ENCODE data around the gene AIDA.
"Not testable (repeated sequence)": the region's sequence is repeated elsewhere in the genome, so short reads cannot be mapped to it uniquely, and the experiment has no call there.

The AIDA gene

DNA sequence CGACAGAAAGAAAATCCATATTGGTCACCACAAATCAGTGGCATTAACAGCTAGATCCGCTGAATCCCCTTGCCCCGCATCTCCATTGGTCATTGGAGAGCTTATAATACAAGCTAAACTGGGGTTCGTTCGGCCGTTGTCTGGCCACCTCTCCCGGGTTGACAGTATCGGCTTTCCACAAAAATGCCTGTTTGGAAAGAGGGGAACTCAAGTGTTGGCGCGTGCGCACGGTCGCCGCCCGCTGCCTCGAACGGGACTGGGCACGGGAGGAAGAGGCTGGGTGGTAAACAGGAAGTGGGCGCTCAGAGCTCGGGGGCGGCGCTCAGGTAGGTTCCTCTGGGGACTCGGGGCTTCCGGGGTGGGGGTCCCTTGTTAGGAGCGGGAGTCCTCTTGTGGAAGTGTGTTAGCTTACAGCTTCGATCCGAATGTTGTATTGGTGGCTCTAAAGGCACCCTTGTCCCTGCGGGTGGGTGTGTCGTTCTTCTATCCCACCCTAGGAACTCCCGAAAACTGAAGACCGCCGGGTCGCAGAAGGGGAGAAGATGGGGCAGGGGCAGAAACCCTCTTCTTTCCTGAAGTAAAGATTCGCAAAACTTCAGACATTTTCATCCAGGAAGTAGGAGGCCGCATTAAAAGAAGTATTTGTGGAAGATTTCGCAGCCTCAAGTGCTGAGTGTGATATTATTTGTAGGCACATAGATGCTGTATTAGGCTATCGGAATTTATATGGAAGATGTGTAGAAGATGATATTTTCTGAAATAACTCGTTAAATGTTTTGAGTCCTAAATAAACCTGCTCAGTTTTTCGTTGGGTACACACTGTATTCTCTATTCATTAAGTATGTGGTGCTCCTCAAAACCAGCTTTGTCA is 1.0 kb upstream of the AIDA start:
- in situ Hi-C loops (cut with MboI; ENCODE audit: low sequenced_read_pairs), result no loop called here

- in situ Hi-C loops (cut with MboI; ENCODE audit: low sequenced_read_pairs), result no loop called here
These were observed 705 bp downstream of the AIDA start for GRCh38 chr1:222711319-222712252.

- in situ Hi-C loops (cut with MboI; ENCODE audit: low sequenced_read_pairs), result no loop called here
These were observed 2.6 kb downstream of the AIDA start for GRCh38 chr1:222709700-222710153.

DNA sequence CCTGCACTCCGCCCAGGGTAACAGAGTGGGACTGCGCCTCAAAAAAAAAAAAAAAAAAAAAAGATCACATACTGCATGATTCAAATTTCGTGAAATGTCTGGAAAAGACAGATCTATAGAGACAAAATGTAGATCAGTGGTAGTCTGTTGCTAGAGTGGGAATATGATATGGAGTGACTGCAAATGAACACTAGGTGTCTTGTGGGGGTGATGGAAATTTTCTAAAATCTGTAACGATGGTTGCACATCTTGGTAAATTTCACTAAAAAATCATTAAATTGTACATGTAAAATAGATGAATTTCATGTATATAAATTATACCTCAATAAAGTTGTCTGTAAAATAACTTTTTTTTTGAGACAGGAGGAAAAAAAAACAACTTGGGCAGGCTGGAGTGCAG is 5.5 kb downstream of the AIDA start:
- in situ Hi-C loops (cut with MboI; ENCODE audit: low sequenced_read_pairs), result no loop called here

DNA sequence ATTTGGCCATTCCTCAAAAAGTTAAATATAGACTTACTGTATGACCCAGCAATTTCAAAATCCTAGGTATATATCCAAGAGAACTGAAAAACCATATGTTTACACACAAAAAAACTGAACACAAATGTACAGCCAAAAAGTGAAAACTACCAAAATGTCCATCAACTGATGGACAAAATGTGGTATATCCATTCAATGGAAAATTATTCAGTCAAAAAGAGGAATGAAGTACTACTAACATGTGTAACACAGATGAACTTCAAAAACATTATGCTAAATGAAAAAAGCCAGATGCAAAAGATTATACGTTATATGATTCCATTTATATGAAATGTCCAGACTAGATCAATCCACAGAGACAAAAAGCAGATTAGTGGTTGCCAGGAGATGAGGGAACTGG is 8.0 kb downstream of the AIDA start:
- in situ Hi-C loops (cut with MboI; ENCODE audit: low sequenced_read_pairs), result no loop called here

DNA sequence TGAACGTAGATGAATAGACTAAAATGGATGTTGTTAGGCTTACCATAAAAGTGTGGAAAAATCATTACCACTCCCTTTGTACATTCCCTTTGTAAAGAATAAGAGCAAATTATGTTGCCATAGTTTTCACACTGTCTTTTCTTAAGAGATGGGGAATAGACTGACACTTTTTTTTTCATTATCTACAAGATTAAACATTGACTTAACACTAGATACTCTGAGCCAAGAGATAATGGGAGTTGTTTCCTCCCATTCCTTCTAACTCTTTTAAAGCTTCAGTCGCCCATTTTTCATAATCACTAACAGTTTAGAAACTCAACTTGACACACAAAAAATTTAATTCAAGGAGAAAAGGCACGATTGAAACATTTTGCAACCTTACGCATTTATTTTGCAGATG is 10.1 kb downstream of the AIDA start:
- in situ Hi-C loops (cut with MboI; ENCODE audit: low sequenced_read_pairs), result no loop called here

- in situ Hi-C loops (cut with MboI; ENCODE audit: low sequenced_read_pairs), result no loop called here
These were observed 14.5 kb downstream of the AIDA start for GRCh38 chr1:222697826-222698225.

GRCh38 chr1:222697203-222697602 is 15.1 kb downstream of the AIDA start:
- in situ Hi-C loops (cut with MboI; ENCODE audit: low sequenced_read_pairs), result no loop called here

DNA sequence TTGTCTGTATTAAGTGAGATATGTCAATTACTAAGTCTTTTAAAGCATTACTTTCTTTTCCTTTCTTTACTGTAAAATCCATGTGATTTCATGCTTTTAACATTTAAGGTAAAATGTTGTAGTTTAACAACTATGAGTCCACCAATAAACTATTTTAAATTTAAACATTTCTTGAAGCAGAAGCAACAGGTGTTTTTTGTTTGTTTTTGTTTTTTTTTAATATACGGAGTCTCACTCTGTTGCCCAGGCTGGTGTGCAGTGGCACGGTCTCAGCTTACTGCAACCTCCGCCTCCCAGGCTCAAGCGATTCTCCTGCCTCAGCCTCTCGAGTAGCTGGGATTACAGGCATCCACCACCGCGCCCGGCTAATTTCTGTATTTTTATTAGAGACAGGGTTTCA is 15.6 kb downstream of the AIDA start:
- in situ Hi-C loops (cut with MboI; ENCODE audit: low sequenced_read_pairs), result no loop called here

GRCh38 chr1:222694927-222695326 is 17.4 kb downstream of the AIDA start:
- in situ Hi-C loops (cut with MboI; ENCODE audit: low sequenced_read_pairs), result no loop called here

- in situ Hi-C loops (cut with MboI; ENCODE audit: low sequenced_read_pairs), result no loop called here
These were observed 21.3 kb downstream of the AIDA start for GRCh38 chr1:222691016-222691415.

- in situ Hi-C loops (cut with MboI; ENCODE audit: low sequenced_read_pairs), result no loop called here
These were observed 32.2 kb downstream of the AIDA start for GRCh38 chr1:222680080-222680479.

DNA sequence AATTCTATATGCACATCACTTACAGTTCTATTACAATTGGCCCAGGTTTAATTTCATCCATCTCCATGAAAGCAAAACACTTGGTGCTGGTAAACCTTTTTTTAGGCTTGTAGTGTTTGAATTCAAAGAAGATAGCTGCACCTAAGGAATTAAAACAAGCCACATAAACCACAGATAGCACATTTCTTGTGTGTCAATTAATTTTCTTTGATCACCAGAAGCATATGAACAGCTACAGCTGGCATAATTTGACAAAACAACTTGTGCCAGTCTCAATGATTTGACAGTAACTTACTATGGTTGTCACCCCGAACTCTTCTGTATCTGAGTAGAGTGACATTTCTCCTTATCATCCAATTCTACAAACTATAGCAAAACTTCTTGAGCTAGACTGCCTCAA is 42.2 kb downstream of the AIDA start:
- in situ Hi-C loops (cut with MboI; ENCODE audit: low sequenced_read_pairs), result no loop called here

DNA sequence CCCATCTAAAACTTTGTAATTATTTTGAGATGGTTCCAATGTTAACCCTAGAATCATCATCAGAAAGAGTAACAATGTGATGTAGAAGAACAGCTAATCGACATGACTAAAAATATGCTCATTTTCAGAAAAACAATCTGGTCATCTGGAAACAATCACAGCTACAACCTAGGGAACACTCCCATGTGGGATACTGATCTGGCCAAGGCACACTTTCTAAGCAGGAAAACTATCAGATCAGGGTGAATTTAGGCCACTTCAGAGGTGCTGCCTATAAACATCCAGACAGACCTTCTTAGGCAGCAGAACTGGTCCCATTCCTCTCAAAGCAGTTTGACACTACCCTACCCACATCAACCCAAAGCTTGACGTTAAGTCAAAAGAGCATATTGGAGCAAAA is 43.2 kb downstream of the AIDA start:
- in situ Hi-C loops (cut with MboI; ENCODE audit: low sequenced_read_pairs), result not testable (repeated sequence)

GRCh38 chr1:222668184-222668583 is 44.1 kb downstream of the AIDA start:
- in situ Hi-C loops (cut with MboI; ENCODE audit: low sequenced_read_pairs), result not testable (repeated sequence)

DNA sequence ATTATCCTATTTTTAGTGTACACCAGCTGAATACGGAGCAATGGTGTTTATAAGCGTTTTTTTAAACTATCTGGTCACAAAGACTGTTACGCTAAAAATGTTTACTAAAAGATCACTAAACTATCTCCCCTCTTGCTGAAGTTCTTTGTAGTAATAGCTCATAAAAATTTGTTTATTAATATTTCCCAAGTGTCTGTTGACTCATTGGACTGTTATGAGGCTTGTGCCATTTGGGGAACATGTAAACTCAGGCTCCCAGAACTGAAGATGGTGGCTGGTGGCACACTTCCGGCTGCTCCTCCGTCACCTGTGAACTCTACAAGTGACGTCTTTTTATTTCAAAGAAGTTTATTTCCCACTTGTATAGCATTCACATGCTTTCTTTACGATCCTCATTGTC is 46.3 kb downstream of the AIDA start:
- in situ Hi-C loops (cut with MboI; ENCODE audit: low sequenced_read_pairs), result no loop called here

GRCh38 chr1:222663431-222663934 is 48.8 kb downstream of the AIDA start:
- in situ Hi-C loops (cut with MboI; ENCODE audit: low sequenced_read_pairs), result no loop called here

GRCh38 chr1:222657899-222658298 is 54.4 kb downstream of the AIDA start:
- in situ Hi-C loops (cut with MboI; ENCODE audit: low sequenced_read_pairs), result no loop called here

DNA sequence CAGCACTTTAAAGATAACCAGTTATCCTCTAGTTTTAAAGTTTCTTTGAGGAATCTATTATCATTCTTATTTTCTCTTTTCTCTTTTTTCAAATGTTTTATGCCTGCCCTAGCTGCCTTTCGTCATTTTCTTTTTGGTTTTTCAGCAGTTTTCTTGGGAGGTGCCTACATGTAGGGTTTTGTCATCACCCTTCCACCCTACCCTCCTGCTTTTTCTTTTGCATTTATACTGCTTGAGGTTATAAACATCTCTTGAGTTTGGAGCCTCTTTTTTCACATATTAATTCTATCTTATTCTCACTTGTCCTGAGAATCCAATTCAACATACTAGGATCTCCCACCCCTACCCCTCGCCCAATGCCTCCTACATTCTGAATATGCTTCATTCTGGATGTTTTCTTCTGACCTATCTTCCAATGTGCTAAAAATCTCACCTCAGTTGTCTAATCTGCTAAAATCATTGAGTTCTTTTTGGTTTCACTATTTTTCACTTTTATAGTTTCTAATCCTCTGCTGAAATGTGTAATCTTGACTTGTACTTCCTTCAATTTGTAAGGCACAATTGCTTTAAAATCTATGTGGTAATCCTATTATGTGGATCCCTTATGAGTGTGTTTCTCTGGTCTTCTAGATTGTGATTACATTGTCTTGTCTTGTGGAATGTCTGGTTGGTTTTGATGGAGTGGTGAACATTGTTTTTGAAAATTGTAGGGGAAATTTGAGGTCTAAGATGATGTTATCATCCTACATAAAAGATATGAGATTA is 55.7 kb downstream of the AIDA start:
- in situ Hi-C loops (cut with MboI; ENCODE audit: low sequenced_read_pairs), result no loop called here

GRCh38 chr1:222654849-222655248 is 57.4 kb downstream of the AIDA start:
- in situ Hi-C loops (cut with MboI; ENCODE audit: low sequenced_read_pairs), result no loop called here
